ENCODE data around the gene SLC26A1.

Gene SLC26A1

GRCh38 chr4:1006856-1007255, 13.7 kb upstream of the SLC26A1 start:
- TF ChIP-seq FOXM1 (IDR thresholded peaks at IDR 0.05; ENCODE audit: borderline replicate concordance, low read depth) (no peak), RAD21 (IDR thresholded peaks at IDR 0.05; ENCODE audit: low read depth) (no peak), MAX (IDR thresholded peaks at IDR 0.05) (no peak), REST (IDR thresholded peaks at IDR 0.05; ENCODE audit: low read depth) (no peak), ZBTB7A (IDR thresholded peaks at IDR 0.05; ENCODE audit: low read depth) (no peak), EP300 (IDR thresholded peaks at IDR 0.05; ENCODE audit: borderline replicate concordance) (no peak)

GRCh38 chr4:1004557-1005485, 11.6 kb upstream of the SLC26A1 start:
- TF ChIP-seq EGR1 (IDR thresholded peaks at IDR 0.05) (no peak), TAF1 (IDR thresholded peaks at IDR 0.05; ENCODE audit: low read depth) (no peak), TCF12 (IDR thresholded peaks at IDR 0.05; ENCODE audit: low read depth) (no peak), ZBTB7A (IDR thresholded peaks at IDR 0.05; ENCODE audit: low read depth) (no peak), FOXM1 (IDR thresholded peaks at IDR 0.05; ENCODE audit: borderline replicate concordance, low read depth) (no peak), RAD21 (IDR thresholded peaks at IDR 0.05; ENCODE audit: low read depth) (no peak)

GRCh38 chr4:1004071-1004418, 10.8 kb upstream of the SLC26A1 start:
- no peak for TF ChIP-seq EP300 (IDR thresholded peaks at IDR 0.05; ENCODE audit: borderline replicate concordance)

- no peak for TF ChIP-seq TEAD4 (IDR thresholded peaks at IDR 0.05)
- no peak for TF ChIP-seq RAD21 (IDR thresholded peaks at IDR 0.05; ENCODE audit: low read depth)
- no peak for TF ChIP-seq FOXM1 (IDR thresholded peaks at IDR 0.05; ENCODE audit: borderline replicate concordance, low read depth)
- TF ChIP-seq EGR1 (IDR thresholded peaks at IDR 0.05) = no peak
- no peak for TF ChIP-seq TAF1 (IDR thresholded peaks at IDR 0.05; ENCODE audit: low read depth)
- TF ChIP-seq TCF12 (IDR thresholded peaks at IDR 0.05; ENCODE audit: low read depth) = no peak
- no peak for TF ChIP-seq USF1 (IDR thresholded peaks at IDR 0.05)
- no peak for TF ChIP-seq CEBPB (IDR thresholded peaks at IDR 0.05)
- no peak for TF ChIP-seq EP300 (IDR thresholded peaks at IDR 0.05; ENCODE audit: borderline replicate concordance)
- no peak for TF ChIP-seq ZBTB7A (IDR thresholded peaks at IDR 0.05; ENCODE audit: low read depth)
- no peak for TF ChIP-seq REST (IDR thresholded peaks at IDR 0.05; ENCODE audit: low read depth)
- TF ChIP-seq NFIC (IDR thresholded peaks at IDR 0.05) = no peak
- no peak for TF ChIP-seq CREB1 (IDR thresholded peaks at IDR 0.05; ENCODE audit: low read depth)
- no peak for TF ChIP-seq MAX (IDR thresholded peaks at IDR 0.05)
- no peak for TF ChIP-seq YY1 (IDR thresholded peaks at IDR 0.05; ENCODE audit: low read depth)
These were observed 10.3 kb upstream of the SLC26A1 start for GRCh38 chr4:1003271-1004070.

GRCh38 chr4:1002631-1003251, 9.5 kb upstream of the SLC26A1 start:
- TF ChIP-seq CEBPB (IDR thresholded peaks at IDR 0.05) (no peak), TCF12 (IDR thresholded peaks at IDR 0.05; ENCODE audit: low read depth) (no peak), TEAD4 (IDR thresholded peaks at IDR 0.05) (no peak), CREB1 (IDR thresholded peaks at IDR 0.05; ENCODE audit: low read depth) (no peak), FOXM1 (IDR thresholded peaks at IDR 0.05; ENCODE audit: borderline replicate concordance, low read depth) (no peak), TAF1 (IDR thresholded peaks at IDR 0.05; ENCODE audit: low read depth) (no peak), YY1 (IDR thresholded peaks at IDR 0.05; ENCODE audit: low read depth) (no peak)

- TF ChIP-seq REST (IDR thresholded peaks at IDR 0.05; ENCODE audit: low read depth) = no peak
- no peak for TF ChIP-seq TAF1 (IDR thresholded peaks at IDR 0.05; ENCODE audit: low read depth)
- TF ChIP-seq YY1 (IDR thresholded peaks at IDR 0.05; ENCODE audit: low read depth) = no peak
- TF ChIP-seq RAD21 (IDR thresholded peaks at IDR 0.05; ENCODE audit: low read depth) = no peak
- peak; percentile 93 for TF ChIP-seq CEBPB (IDR thresholded peaks at IDR 0.05)
- TF ChIP-seq MAX (IDR thresholded peaks at IDR 0.05) = peak; percentile 87
- TF ChIP-seq EGR1 (IDR thresholded peaks at IDR 0.05) = no peak
- no peak for TF ChIP-seq CREB1 (IDR thresholded peaks at IDR 0.05; ENCODE audit: low read depth)
- no peak for TF ChIP-seq EP300 (IDR thresholded peaks at IDR 0.05; ENCODE audit: borderline replicate concordance)
- TF ChIP-seq TEAD4 (IDR thresholded peaks at IDR 0.05) = no peak
- TF ChIP-seq ZBTB7A (IDR thresholded peaks at IDR 0.05; ENCODE audit: low read depth) = 0 out of 2 replicates have a peak, but pooled peaks have one; percentile 9
- TF ChIP-seq TCF12 (IDR thresholded peaks at IDR 0.05; ENCODE audit: low read depth) = no peak
- no peak for TF ChIP-seq FOXM1 (IDR thresholded peaks at IDR 0.05; ENCODE audit: borderline replicate concordance, low read depth)
- TF ChIP-seq NFIC (IDR thresholded peaks at IDR 0.05) = no peak
- 0 out of 2 replicates have a peak, but pooled peaks have one; percentile 24 for TF ChIP-seq USF1 (IDR thresholded peaks at IDR 0.05)
These were observed 9.0 kb upstream of the SLC26A1 start for GRCh38 chr4:1002131-1002630.

Measured in Ishikawa (cell line).